Osteocyte (in vitro differentiated cells): ENCODE results near the gene TIMM44. TPM values are rescaled to one million over a fixed set of nuclear protein-coding genes. Genes with fewer than 3 reads are reported as not detected.

ENCODE experiments used
- DNase-seq: peaks from one replicate; pipeline ENCODE4 v3.0.0; 2021; ENCODE audit warnings: mixed read lengths; ENCODE audit not compliant: unreplicated experiment; ENCODE audit errors: extremely low spot score
- H3K27ac Mint-ChIP-seq: one replicate; pipeline ENCODE4 v1.8.0; 2021; ENCODE audit warnings: mild to moderate bottlenecking, mixed read lengths; ENCODE audit not compliant: unreplicated experiment
- H3K27me3 Mint-ChIP-seq: one replicate; pipeline ENCODE4 v1.8.0; 2021; ENCODE audit warnings: mixed read lengths; ENCODE audit not compliant: unreplicated experiment
- H3K36me3 Mint-ChIP-seq: one replicate; pipeline ENCODE4 v1.8.0; 2021; ENCODE audit warnings: mixed read lengths; ENCODE audit not compliant: unreplicated experiment
- H3K4me1 Mint-ChIP-seq: one replicate; pipeline ENCODE4 v1.8.0; 2021; ENCODE audit warnings: mixed read lengths; ENCODE audit not compliant: unreplicated experiment
- H3K4me3 Mint-ChIP-seq: one replicate; pipeline ENCODE4 v1.8.0; 2021; ENCODE audit warnings: mild to moderate bottlenecking, moderate library complexity, mixed read lengths; ENCODE audit not compliant: unreplicated experiment
- H3K9me3 Mint-ChIP-seq: one replicate; pipeline ENCODE4 v1.8.0; 2021; ENCODE audit warnings: mixed read lengths; ENCODE audit not compliant: unreplicated experiment
- CTCF ChIP-seq: fragments of 200-600 bp; sonication (generic); IDR thresholded peaks from 2 replicates; pipeline ENCODE4 v1.5.0; 2021; ENCODE audit warnings: antibody characterized with exemption, mild to moderate bottlenecking, moderate library complexity
- total RNA-seq: library from RNA; stranded (reverse); gene quantifications from 2 replicates; pipeline ENCODE4 v1.2.1, GENCODE V29; 2021

Gene TIMM44
- total RNA-seq, 1 donor from 2014 or later = 73.4 TPM

- DNase-seq = peak; percentile 95
- Mint-ChIP-seq H3K27ac (peak overlapping the region; percentile 62), H3K4me3 (peak overlapping the region; percentile 79), H3K27me3 (no peaks in the 10 kb centered on the region), H3K36me3 (peaks cover 5% of the 10 kb centered on the region), H3K9me3 (no peaks in the 10 kb centered on the region), H3K4me1 (peaks cover 48% of the 10 kb centered on the region)
- peak; percentile 98 for TF ChIP-seq CTCF
Observed at GRCh38 chr19:7925171-7925851, 18.2 kb downstream of the TIMM44 start.

DNA sequence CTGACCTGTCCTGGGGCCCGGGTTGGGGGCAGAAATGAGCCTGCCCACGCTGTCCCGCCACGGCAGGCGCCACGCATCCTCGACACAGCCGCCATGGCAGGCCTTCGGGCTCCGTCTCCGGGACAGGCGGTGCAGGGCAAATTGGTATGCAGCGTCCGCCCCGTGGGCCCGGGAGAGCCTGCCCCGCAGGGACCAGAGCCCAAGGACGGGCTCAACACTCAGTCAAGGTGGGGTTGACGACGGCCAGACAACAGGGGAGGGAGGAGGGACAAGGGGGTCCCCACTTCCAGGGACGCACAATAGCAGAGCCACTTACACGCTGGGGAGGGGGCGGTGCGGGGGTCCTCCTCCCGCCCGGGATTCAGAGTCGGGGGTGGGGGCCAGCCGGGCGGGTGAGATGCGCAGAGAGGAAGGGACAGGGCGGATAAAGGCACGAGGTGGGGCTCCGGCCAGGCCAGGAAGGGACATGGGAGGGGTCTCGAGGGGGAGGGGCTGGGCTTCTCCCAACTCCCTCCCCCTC lies 18.8 kb downstream of the TIMM44 start:
- Mint-ChIP-seq H3K4me1 (peaks cover 48% of the 10 kb centered on the region), H3K27ac (no peak overlapping the region), H3K9me3 (no peaks in the 10 kb centered on the region), H3K4me3 (peak overlapping the region; percentile 42), H3K27me3 (no peaks in the 10 kb centered on the region), H3K36me3 (peaks cover 5% of the 10 kb centered on the region)
- no peak for TF ChIP-seq CTCF
- DNase-seq = no peak

DNA sequence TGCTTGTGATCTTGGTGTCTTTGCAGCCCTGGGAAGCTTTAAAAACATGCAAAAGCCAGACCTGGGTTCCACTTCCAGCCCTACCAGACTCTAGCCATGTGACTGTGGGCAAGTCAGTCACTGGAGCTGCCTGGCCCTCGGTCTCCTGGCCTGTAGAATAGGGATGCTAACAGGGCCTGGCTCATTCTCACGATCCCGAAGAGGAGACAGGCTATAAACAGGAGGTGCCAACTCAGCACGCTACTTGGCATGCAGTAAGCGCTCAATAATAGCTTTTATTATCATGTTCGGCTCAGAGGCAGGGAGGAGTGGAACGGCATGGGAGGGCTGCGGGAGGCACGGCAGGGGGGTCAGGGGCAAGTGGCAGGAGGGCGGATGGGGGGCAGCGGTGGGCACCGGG lies 19.2 kb downstream of the TIMM44 start:
- DNase-seq = no peak
- Mint-ChIP-seq H3K4me3 (no peak overlapping the region), H3K9me3 (no peaks in the 10 kb centered on the region), H3K4me1 (peaks cover 46% of the 10 kb centered on the region), H3K36me3 (peaks cover 5% of the 10 kb centered on the region), H3K27ac (peak overlapping the region; percentile 70), H3K27me3 (no peaks in the 10 kb centered on the region)
- no peak for TF ChIP-seq CTCF

DNA sequence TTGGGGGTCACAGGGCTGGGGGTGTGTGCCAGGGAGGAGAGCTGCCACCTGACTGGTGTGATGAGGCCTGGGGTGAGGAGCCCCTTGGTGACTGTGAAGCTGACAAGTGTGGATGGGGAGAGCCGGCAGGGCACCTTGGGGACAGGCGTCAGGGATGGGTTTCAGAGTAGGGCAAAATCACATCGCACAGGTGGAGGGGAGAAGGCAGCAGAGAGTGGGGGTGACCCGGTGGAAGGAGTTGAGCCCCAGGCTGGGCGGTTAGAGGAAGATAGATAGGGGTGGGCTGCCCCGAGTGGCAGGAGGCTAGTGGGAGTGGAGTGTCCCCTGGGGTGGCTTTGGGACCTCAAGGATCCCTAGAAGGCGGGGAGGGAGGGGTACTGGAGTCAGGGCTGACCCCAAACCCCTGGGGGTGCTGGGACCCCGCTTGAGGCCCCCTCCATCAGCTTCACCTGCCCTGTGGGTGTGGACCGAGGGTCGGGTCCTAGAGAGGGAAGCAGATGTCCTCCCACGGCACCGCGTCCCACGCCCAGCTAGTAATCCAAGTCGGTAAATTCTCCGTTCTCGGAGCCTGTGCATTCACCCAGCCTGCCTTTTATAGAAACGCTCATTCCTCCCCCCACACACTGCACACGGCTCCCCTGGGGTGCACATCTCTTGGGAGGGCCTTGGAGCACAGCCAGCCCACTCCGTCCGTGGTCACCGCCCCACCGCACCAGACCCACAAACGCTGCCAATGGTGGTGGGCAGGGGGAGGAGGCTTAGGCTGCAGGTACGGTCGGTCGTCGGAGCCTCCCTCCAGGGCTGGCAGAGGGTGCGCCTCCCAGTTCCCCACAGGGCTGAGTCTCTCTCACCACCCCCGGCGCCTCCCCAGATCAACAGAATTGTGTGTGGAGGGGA lies 19.9 kb downstream of the TIMM44 start:
- peak overlapping the region; percentile 23 for H3K27ac Mint-ChIP-seq
- DNase-seq = no peak

More for the DNA sequence above, 19.9 kb downstream of the TIMM44 start:
- no peaks in the 10 kb centered on the region for H3K9me3 Mint-ChIP-seq
- peaks cover 4% of the 10 kb centered on the region for H3K36me3 Mint-ChIP-seq
- H3K4me3 Mint-ChIP-seq = no peak overlapping the region
- H3K4me1 Mint-ChIP-seq = peaks cover 39% of the 10 kb centered on the region
- no peak for TF ChIP-seq CTCF
- no peaks in the 10 kb centered on the region for H3K27me3 Mint-ChIP-seq
